DOHH2 (cell line): ENCODE results near the gene SERINC4.

Source experiments
- H3F3A ChIP-seq: fragments of 200-600 bp; sonication (generic), shearing (Covaris generic); 2 replicates; pipeline ENCODE4 v1.6.0; 2016; ENCODE audit warnings: antibody characterized with exemption, mild to moderate bottlenecking; ENCODE audit not compliant: control insufficient read depth, insufficient read depth
- H3K27ac ChIP-seq: fragments of 200-600 bp; sonication (generic); 2 replicates; pipeline ENCODE4 v1.5.1; 2014; ENCODE audit warnings: low read depth, mild to moderate bottlenecking, low read length, moderate library complexity
- H3K27me3 ChIP-seq: fragments of 200-600 bp; sonication (generic); 2 replicates; pipeline ENCODE4 v1.6.1; 2014; ENCODE audit warnings: mild to moderate bottlenecking, low read length, mixed read lengths; ENCODE audit not compliant: control insufficient read depth
- H3K36me3 ChIP-seq: fragments of 200-600 bp; sonication (generic); 2 replicates; pipeline ENCODE4 v1.6.1; 2014; ENCODE audit warnings: mild to moderate bottlenecking, low read length, moderate library complexity, mixed read lengths; ENCODE audit not compliant: control insufficient read depth
- H3K4me1 ChIP-seq: fragments of 200-600 bp; sonication (generic); 2 replicates; pipeline ENCODE4 v1.6.1; 2014; ENCODE audit warnings: mild to moderate bottlenecking, low read length, mixed read lengths; ENCODE audit not compliant: control insufficient read depth
- H3K4me2 ChIP-seq: fragments of 200-600 bp; sonication (generic); 2 replicates; pipeline ENCODE4 v1.6.0; 2014; ENCODE audit warnings: mild to moderate bottlenecking, low read length, moderate library complexity
- H3K4me3 ChIP-seq: fragments of 200-600 bp; sonication (generic); 2 replicates; pipeline ENCODE4 v1.5.1; 2014; ENCODE audit warnings: mild to moderate bottlenecking, low read length, mixed read lengths
- H3K79me2 ChIP-seq: fragments of 200-600 bp; sonication (generic); 2 replicates; pipeline ENCODE4 v1.6.1; 2014; ENCODE audit warnings: mild to moderate bottlenecking, low read length, mixed read lengths; ENCODE audit not compliant: control insufficient read depth
- H3K9me2 ChIP-seq: fragments of 200-600 bp; sonication (generic); replicated peaks from 2 replicates; pipeline ENCODE4 v1.6.1; 2014; ENCODE audit warnings: mild to moderate bottlenecking, low read length, mixed read lengths; ENCODE audit not compliant: control insufficient read depth
- H3K9me3 ChIP-seq: fragments of 200-600 bp; sonication (generic); 2 replicates; pipeline ENCODE4 v1.6.1; 2014; ENCODE audit warnings: antibody characterized with exemption, low read length, mixed read lengths; ENCODE audit not compliant: control insufficient read depth, insufficient read depth
- H4K20me1 ChIP-seq: fragments of 200-600 bp; sonication (generic); 2 replicates; pipeline ENCODE4 v1.6.0; 2014; ENCODE audit warnings: low read depth, mild to moderate bottlenecking, antibody characterized with exemption, low read length, moderate library complexity; ENCODE audit not compliant: control insufficient read depth, insufficient read depth
- EZH2phosphoT487 ChIP-seq: fragments of 200-600 bp; sonication (generic); IDR thresholded peaks from 2 replicates; pipeline ENCODE4 v1.6.1; 2017; ENCODE audit warnings: borderline replicate concordance, mild to moderate bottlenecking, antibody characterized with exemption, low read length, moderate library complexity, mixed read lengths
- TF ChIP-seq, protein P1 (sequence below): fragments of 200-600 bp; sonication (generic); IDR thresholded peaks from one replicate; pipeline ENCODE4 v1.5.1; 2014; ENCODE audit warnings: antibody characterized with exemption, mild to moderate bottlenecking, low read depth, low read length; ENCODE audit not compliant: poor library complexity, severe bottlenecking

SERINC4 gene

DNA sequence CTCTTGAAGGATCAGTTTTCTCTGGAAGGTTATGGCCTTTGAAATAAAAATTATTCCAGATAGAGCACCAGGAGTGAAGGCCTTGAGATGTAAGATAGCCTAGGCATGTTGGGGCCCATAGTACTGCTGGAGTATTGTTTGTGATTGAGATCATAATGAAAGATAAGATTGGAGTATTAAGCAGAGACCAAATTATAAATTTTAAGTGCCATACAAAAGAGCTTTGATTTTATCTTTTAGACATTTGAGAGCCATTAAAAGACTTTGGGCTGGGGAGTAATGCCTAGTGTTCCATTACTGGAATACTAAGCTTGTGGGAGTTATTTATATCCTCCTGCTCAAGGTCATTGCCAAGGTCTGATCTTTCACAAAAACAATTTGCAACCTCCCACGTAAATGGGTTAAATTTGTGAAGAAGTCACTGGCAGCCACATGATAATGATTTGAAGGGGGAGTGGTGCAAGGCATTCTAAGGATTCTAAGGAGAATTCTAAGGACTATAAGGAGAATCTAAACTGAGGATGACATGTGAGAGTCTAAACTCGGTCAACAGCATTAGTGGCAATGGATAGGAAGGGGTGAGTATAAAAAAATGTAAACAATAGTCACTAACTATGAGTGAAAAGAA lies 36.1 kb downstream of the SERINC4 start:
- Histone ChIP-seq H3K36me3 (peaks cover 95% of the 10 kb centered on the region), H4K20me1 (peaks cover 3% of the 10 kb centered on the region; the same call in 1 of the 2 replicates)

DNA sequence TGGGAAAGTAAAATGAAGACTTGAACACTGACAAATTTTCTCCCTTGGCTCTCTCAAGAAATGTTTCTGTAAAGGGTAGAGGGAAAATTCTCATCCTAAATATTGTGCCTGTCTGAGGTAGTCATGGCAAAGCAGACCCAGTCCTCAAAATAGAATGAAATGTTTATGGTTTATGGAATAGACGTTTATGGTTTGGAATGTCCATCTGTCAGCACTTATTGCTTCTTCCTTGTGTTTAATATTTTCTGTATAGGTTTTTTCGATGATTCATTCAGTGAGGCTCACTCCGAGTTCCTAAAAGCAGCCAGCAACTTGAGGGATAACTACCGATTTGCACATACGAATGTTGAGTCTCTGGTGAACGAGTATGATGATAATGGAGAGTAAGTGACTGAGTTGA lies 37.2 kb downstream of the SERINC4 start:
- Histone ChIP-seq H3K27ac (no peak overlapping the region), H3K36me3 (peaks cover 90% of the 10 kb centered on the region), H3K79me2 (peaks cover 32% of the 10 kb centered on the region), H3K27me3 (no peaks in the 10 kb centered on the region), H3K4me1 (no peaks in the 10 kb centered on the region), H3K9me3 (no peaks in the 10 kb centered on the region), H4K20me1 (peaks cover 3% of the 10 kb centered on the region; the same call in 1 of the 2 replicates), H3F3A (peaks cover 50% of the 10 kb centered on the region), H3K9me2 (no peaks in the 10 kb centered on the region), H3K4me2 (no peak overlapping the region), H3K4me3 (no peak overlapping the region)
- TF ChIP-seq, protein P1, sequence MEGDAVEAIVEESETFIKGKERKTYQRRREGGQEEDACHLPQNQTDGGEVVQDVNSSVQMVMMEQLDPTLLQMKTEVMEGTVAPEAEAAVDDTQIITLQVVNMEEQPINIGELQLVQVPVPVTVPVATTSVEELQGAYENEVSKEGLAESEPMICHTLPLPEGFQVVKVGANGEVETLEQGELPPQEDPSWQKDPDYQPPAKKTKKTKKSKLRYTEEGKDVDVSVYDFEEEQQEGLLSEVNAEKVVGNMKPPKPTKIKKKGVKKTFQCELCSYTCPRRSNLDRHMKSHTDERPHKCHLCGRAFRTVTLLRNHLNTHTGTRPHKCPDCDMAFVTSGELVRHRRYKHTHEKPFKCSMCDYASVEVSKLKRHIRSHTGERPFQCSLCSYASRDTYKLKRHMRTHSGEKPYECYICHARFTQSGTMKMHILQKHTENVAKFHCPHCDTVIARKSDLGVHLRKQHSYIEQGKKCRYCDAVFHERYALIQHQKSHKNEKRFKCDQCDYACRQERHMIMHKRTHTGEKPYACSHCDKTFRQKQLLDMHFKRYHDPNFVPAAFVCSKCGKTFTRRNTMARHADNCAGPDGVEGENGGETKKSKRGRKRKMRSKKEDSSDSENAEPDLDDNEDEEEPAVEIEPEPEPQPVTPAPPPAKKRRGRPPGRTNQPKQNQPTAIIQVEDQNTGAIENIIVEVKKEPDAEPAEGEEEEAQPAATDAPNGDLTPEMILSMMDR = no peak
- TF ChIP-seq EZH2phosphoT487 = no peak

More for the DNA sequence above, 36.1 kb downstream of the SERINC4 start:
- H3K9me3 ChIP-seq = no peaks in the 10 kb centered on the region
- no peaks in the 10 kb centered on the region for H3K9me2 ChIP-seq
- H3K27me3 ChIP-seq = no peaks in the 10 kb centered on the region
- no peak overlapping the region for H3K4me2 ChIP-seq
- no peaks in the 10 kb centered on the region; the same call in 1 of the 2 replicates for H3K4me1 ChIP-seq
- no peak for TF ChIP-seq EZH2phosphoT487
- no peak overlapping the region for H3K4me3 ChIP-seq
- peaks cover 60% of the 10 kb centered on the region for H3F3A ChIP-seq
- H3K79me2 ChIP-seq = peaks cover 22% of the 10 kb centered on the region
- H3K27ac ChIP-seq = no peak overlapping the region

DNA sequence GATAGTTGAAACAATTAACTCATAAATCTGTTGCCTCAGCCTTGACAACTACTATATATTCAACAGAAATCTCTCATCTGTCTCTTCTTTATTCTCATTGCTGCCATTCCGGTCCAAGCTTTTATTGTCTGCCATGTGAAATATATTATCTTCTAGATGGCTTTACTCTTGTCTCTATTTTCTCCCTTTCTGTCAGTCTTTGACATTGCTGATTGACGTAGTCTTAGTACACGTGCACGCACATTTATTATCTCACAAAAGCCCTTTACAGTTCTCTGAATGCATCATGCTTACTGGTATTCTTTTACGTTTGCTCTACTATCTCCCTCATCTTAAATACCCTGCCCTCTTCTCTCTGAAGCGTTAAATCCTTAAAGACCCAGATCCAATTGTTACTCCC lies 48.1 kb downstream of the SERINC4 start:
- peaks cover 91% of the 10 kb centered on the region for H3K36me3 ChIP-seq
- peaks cover 35% of the 10 kb centered on the region for H3K4me1 ChIP-seq
- H4K20me1 ChIP-seq = peaks cover 37% of the 10 kb centered on the region
- H3K4me2 ChIP-seq = peak overlapping the region; percentile 2; the same call in 1 of the 2 replicates
- no peak overlapping the region for H3K27ac ChIP-seq
- no peaks in the 10 kb centered on the region for H3K9me3 ChIP-seq
- no peak overlapping the region for H3K4me3 ChIP-seq
- no peaks in the 10 kb centered on the region for H3K9me2 ChIP-seq
- H3F3A ChIP-seq = peaks cover 17% of the 10 kb centered on the region
- H3K27me3 ChIP-seq = no peaks in the 10 kb centered on the region
- H3K79me2 ChIP-seq = peaks cover 100% of the 10 kb centered on the region
- TF ChIP-seq EZH2phosphoT487 = no peak

DNA sequence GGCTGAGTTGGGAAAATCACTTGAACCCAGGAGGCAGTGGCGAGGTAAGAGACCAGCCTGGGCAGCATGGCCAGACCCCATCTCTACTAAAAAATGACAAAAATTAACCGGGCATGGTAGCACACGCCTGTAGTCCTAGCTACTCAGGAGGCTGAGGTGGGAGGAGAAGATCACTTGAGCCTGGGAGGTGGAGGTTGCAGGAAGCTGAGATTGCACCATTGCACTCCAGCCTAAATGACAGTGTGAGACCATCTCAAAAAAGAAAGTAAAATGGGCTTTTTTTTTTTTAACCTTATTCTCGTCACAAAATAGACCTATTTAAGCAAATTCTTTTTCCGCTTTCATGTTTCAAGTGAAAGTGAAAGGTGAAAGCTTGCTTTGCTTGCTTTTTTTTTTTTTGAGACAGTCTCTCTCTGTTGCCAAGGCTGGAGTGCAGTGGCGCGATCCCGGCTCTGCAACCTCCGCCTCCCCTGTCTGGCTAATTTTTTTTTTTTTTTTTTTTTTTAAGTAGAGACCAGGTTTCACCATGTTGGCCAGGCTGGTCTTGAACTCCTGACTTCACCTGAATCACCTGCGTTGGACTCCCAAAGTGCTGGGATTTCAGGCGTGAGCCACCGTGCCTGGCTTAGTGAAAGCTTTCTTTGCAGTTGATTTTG lies 50.2 kb downstream of the SERINC4 start:
- TF ChIP-seq EZH2phosphoT487 = no peak
- TF ChIP-seq, protein P1 = no peak
- Histone ChIP-seq H3K36me3 (peaks cover 76% of the 10 kb centered on the region), H3K4me2 (peak overlapping the region; percentile 84), H3F3A (peaks cover 8% of the 10 kb centered on the region), H4K20me1 (peaks cover 31% of the 10 kb centered on the region), H3K79me2 (peaks cover 96% of the 10 kb centered on the region), H3K9me3 (no peaks in the 10 kb centered on the region), H3K27me3 (no peaks in the 10 kb centered on the region), H3K4me1 (peaks cover 45% of the 10 kb centered on the region), H3K9me2 (no peaks in the 10 kb centered on the region), H3K27ac (peak overlapping the region; percentile 64), H3K4me3 (peak overlapping the region; percentile 90)
